Liver (tissue), 9 donors: ENCODE data around the gene RTF2. TPM values are rescaled to one million over a fixed set of nuclear protein-coding genes. Genes with fewer than 3 reads are reported as not detected.

Experiments
- DNase-seq: peaks from one replicate; pipeline ENCODE4 v3.0.0-alpha.2; 2017; ENCODE audit warnings: low spot score
- H3K27ac ChIP-seq, 2 donors: one replicate each; pipeline ENCODE4 v1.7.0; 2013; ENCODE audit warnings: inconsistent platforms in 2 of 2, low read length in 2 of 2, control low read depth in 1 of 2, low read depth in 1 of 2, mild to moderate bottlenecking in 1 of 2
- H3K27me3 ChIP-seq, 4 donors: one replicate each; pipeline versions ENCODE4 v1.6.1 to v1.7.0; 2013; ENCODE audit warnings: low read length in 3 of 4, inconsistent platforms in 1 of 4, mild to moderate bottlenecking in 1 of 4, moderate library complexity in 1 of 4; ENCODE audit not compliant: control insufficient read depth in 4 of 4, insufficient read depth in 4 of 4
- H3K36me3 ChIP-seq, 4 donors: one replicate each; pipeline versions ENCODE4 v1.6.1 to v1.7.0; 2013; ENCODE audit warnings: low read length in 3 of 4, mild to moderate bottlenecking in 3 of 4, low read depth in 1 of 4, moderate library complexity in 1 of 4; ENCODE audit not compliant: control insufficient read depth in 4 of 4, insufficient read depth in 3 of 4
- H3K4me1 ChIP-seq, 4 donors: one replicate each; pipeline versions ENCODE4 v1.6.1 to v1.7.0; 2013; ENCODE audit warnings: low read length in 3 of 4, mild to moderate bottlenecking in 3 of 4, moderate library complexity in 1 of 4; ENCODE audit not compliant: control insufficient read depth in 4 of 4, insufficient read depth in 4 of 4
- H3K4me3 ChIP-seq, 3 donors: one replicate each; pipeline versions ENCODE4 v1.6.1 to v1.7.0; 2013; ENCODE audit warnings: low read length in 3 of 3, control low read depth in 1 of 3, low read depth in 1 of 3, mild to moderate bottlenecking in 1 of 3
- H3K9ac ChIP-seq, 2 donors: one replicate each; pipeline ENCODE4 v1.7.0; 2013; ENCODE audit warnings: low read length in 2 of 2, mild to moderate bottlenecking in 2 of 2, moderate library complexity in 2 of 2, control low read depth in 1 of 2, low read depth in 1 of 2
- H3K9me3 ChIP-seq, 4 donors: one replicate each; pipeline versions ENCODE4 v1.6.1 to v1.7.0; 2013; ENCODE audit warnings: low read length in 3 of 4; ENCODE audit not compliant: control insufficient read depth in 4 of 4
- EGR1 ChIP-seq, 2 donors: IDR thresholded peaks; 2 replicates each; pipeline ENCODE4 v1.6.1; 2016 to 2018; ENCODE audit warnings: antibody characterized with exemption in 2 of 2, low read depth in 2 of 2
- FOXA2 ChIP-seq: IDR thresholded peaks from 2 replicates; pipeline ENCODE4 v1.6.1; 2016; ENCODE audit warnings: antibody characterized with exemption
- GABPA ChIP-seq, 2 donors: IDR thresholded peaks in 1 of 2; conservative IDR thresholded peaks in 1 of 2; 2 replicates each; pipeline ENCODE4 v1.6.1; 2016; ENCODE audit warnings: antibody characterized with exemption in 2 of 2, mild to moderate bottlenecking in 1 of 2, moderate library complexity in 1 of 2
- HNF4A ChIP-seq, 2 donors: conservative IDR thresholded peaks; 2 replicates each; pipeline ENCODE4 v1.6.1; 2016; ENCODE audit warnings: antibody characterized with exemption in 2 of 2, mild to moderate bottlenecking in 2 of 2
- HNF4G ChIP-seq: IDR thresholded peaks from 2 replicates; pipeline ENCODE4 v1.6.1; 2016; ENCODE audit warnings: antibody characterized with exemption
- JUND ChIP-seq, 2 donors: IDR thresholded peaks; 2 replicates each; pipeline ENCODE4 v1.6.1; 2016; ENCODE audit warnings: antibody characterized with exemption in 2 of 2
- NR2F2 ChIP-seq: IDR thresholded peaks from 2 replicates; pipeline ENCODE4 v1.6.1; 2016; ENCODE audit warnings: antibody characterized with exemption
- RXRA ChIP-seq, 2 donors: IDR thresholded peaks; 2 replicates each; pipeline ENCODE4 v1.6.1; 2017 to 2018; ENCODE audit warnings: antibody characterized with exemption in 2 of 2, mild to moderate bottlenecking in 1 of 2
- SP1 ChIP-seq: IDR thresholded peaks from 2 replicates; pipeline ENCODE4 v1.6.1; 2018; ENCODE audit warnings: antibody characterized with exemption, mild to moderate bottlenecking
- WGBS: extraction: QIAGEN DNeasy Blood & Tissue Kit; methylation state at CpG from one replicate; pipeline ENCODE4 v1.1.7; 2013; 5-methylcytosine and 5-hydroxymethylcytosine counted together
- polyA plus RNA-seq, 2 donors: library from polyadenylated mRNA; stranded (reverse) in 1 of 2; unstranded in 1 of 2; fragments of 200-250 nt in 1 of 2; fragments of >200 nt in 1 of 2; fragmentation: Nextera tagmentation in 1 of 2; extraction: Ambion mirVana in 1 of 2; gene quantifications; one replicate each; pipeline versions ENCODE4 v1.2.1 to v1.2.3, GENCODE V29; 2013 to 2015
- total RNA-seq, 2 donors: library from RNA; depleted of rRNA; stranded (reverse); fragments of >200 nt; gene quantifications; one replicate each; pipeline ENCODE4 v1.2.3, GENCODE V29; 2014
- TF ChIP-seq, protein P1 (sequence below): IDR thresholded peaks from 2 replicates; pipeline ENCODE4 v1.6.1; 2016; ENCODE audit warnings: antibody characterized with exemption, mild to moderate bottlenecking
- TF ChIP-seq, protein P2 (sequence below): IDR thresholded peaks from 2 replicates; pipeline ENCODE4 v1.6.1; 2016; ENCODE audit warnings: antibody characterized with exemption
- TF ChIP-seq, protein P3 (sequence below): IDR thresholded peaks from 2 replicates; pipeline ENCODE4 v1.6.1; 2016; ENCODE audit warnings: antibody characterized with exemption
- TF ChIP-seq, protein P4 (sequence below): fragments of 150-350 bp; IDR thresholded peaks from 2 replicates; pipeline ENCODE4 v1.5.1; 2017; ENCODE audit warnings: improper control_type of control experiment, low read depth, low read length; ENCODE audit not compliant: missing input control
- TF ChIP-seq, protein P5 (sequence below): IDR thresholded peaks from 2 replicates; pipeline ENCODE4 v1.6.1; 2016; ENCODE audit warnings: antibody characterized with exemption
- donor health status: healthy.
- donor health status: healthy.
- donor health status: healthy.
- donor health status: healthy.
- donor health status: healthy.

The RTF2 gene
- total and polyA plus RNA-seq, 4 donors = 29.0 to 46.6 (median 35.1) TPM

DNA sequence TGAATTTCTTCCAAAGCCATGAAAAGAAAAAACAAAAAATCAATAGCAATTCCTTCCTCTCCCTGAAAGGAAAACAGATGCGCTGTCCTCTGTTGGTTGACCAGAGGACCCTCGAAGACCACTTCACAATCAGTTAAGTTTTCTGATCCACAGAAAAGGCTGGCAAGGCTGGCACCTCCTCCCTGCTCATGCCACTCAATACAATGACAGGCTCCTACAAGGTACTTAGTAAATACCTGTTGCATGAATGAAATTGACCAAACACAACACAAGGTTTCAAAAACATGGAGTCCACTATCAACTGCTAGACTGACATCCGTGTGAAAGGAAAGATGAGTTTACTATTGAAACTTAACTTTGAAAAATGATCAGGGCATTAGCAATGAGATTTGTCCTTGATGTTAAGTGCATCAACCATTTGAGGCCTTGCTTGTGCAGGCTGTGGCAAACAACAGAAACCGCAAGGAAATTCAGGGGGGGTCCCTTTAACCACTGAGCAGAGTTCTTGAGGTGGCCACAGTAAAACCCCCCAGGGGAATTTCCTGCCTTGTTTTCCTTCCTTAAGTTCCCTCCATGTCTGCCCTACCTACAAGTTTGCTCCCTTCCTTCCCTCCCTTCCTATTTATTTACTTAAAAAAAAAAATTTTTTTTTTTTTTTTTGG, 27.9 kb upstream of the RTF2 start:
- 83% methylated on average over 4 of the region's 4 CpGs for WGBS
- H3K27me3 ChIP-seq = no peaks in the 10 kb centered on the region
- no peak for DNase-seq
- no peaks in the 10 kb centered on the region for H3K4me1 ChIP-seq
- TF ChIP-seq, protein P1, sequence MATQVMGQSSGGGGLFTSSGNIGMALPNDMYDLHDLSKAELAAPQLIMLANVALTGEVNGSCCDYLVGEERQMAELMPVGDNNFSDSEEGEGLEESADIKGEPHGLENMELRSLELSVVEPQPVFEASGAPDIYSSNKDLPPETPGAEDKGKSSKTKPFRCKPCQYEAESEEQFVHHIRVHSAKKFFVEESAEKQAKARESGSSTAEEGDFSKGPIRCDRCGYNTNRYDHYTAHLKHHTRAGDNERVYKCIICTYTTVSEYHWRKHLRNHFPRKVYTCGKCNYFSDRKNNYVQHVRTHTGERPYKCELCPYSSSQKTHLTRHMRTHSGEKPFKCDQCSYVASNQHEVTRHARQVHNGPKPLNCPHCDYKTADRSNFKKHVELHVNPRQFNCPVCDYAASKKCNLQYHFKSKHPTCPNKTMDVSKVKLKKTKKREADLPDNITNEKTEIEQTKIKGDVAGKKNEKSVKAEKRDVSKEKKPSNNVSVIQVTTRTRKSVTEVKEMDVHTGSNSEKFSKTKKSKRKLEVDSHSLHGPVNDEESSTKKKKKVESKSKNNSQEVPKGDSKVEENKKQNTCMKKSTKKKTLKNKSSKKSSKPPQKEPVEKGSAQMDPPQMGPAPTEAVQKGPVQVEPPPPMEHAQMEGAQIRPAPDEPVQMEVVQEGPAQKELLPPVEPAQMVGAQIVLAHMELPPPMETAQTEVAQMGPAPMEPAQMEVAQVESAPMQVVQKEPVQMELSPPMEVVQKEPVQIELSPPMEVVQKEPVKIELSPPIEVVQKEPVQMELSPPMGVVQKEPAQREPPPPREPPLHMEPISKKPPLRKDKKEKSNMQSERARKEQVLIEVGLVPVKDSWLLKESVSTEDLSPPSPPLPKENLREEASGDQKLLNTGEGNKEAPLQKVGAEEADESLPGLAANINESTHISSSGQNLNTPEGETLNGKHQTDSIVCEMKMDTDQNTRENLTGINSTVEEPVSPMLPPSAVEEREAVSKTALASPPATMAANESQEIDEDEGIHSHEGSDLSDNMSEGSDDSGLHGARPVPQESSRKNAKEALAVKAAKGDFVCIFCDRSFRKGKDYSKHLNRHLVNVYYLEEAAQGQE = no peak
- no peak for TF ChIP-seq RXRA (IDR thresholded peaks at IDR 0.05)
- TF ChIP-seq EGR1 (IDR thresholded peaks at IDR 0.05; ENCODE audit: low read depth in 2 of 2) = no peak
- no peak for TF ChIP-seq HNF4G
- TF ChIP-seq GABPA (IDR thresholded peaks at IDR 0.05 in 1 of 2, conservative IDR thresholded peaks at IDR 0.05 in 1 of 2) = no peak
- no peak for TF ChIP-seq JUND (IDR thresholded peaks at IDR 0.05)
- TF ChIP-seq NR2F2 = no peak
- no peak for TF ChIP-seq SP1
- TF ChIP-seq, protein P2, sequence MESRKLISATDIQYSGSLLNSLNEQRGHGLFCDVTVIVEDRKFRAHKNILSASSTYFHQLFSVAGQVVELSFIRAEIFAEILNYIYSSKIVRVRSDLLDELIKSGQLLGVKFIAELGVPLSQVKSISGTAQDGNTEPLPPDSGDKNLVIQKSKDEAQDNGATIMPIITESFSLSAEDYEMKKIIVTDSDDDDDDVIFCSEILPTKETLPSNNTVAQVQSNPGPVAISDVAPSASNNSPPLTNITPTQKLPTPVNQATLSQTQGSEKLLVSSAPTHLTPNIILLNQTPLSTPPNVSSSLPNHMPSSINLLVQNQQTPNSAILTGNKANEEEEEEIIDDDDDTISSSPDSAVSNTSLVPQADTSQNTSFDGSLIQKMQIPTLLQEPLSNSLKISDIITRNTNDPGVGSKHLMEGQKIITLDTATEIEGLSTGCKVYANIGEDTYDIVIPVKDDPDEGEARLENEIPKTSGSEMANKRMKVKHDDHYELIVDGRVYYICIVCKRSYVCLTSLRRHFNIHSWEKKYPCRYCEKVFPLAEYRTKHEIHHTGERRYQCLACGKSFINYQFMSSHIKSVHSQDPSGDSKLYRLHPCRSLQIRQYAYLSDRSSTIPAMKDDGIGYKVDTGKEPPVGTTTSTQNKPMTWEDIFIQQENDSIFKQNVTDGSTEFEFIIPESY = no peak
- TF ChIP-seq HNF4A (conservative IDR thresholded peaks at IDR 0.05) = no peak
- TF ChIP-seq, protein P3, sequence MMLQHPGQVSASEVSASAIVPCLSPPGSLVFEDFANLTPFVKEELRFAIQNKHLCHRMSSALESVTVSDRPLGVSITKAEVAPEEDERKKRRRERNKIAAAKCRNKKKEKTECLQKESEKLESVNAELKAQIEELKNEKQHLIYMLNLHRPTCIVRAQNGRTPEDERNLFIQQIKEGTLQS = no peak
- no peak overlapping the region for H3K27ac ChIP-seq
- H3K36me3 ChIP-seq = no peaks in the 10 kb centered on the region
- H3K9me3 ChIP-seq = no peaks in the 10 kb centered on the region
- H3K4me3 ChIP-seq = no peak overlapping the region
- H3K9ac ChIP-seq = no peak overlapping the region

DNA sequence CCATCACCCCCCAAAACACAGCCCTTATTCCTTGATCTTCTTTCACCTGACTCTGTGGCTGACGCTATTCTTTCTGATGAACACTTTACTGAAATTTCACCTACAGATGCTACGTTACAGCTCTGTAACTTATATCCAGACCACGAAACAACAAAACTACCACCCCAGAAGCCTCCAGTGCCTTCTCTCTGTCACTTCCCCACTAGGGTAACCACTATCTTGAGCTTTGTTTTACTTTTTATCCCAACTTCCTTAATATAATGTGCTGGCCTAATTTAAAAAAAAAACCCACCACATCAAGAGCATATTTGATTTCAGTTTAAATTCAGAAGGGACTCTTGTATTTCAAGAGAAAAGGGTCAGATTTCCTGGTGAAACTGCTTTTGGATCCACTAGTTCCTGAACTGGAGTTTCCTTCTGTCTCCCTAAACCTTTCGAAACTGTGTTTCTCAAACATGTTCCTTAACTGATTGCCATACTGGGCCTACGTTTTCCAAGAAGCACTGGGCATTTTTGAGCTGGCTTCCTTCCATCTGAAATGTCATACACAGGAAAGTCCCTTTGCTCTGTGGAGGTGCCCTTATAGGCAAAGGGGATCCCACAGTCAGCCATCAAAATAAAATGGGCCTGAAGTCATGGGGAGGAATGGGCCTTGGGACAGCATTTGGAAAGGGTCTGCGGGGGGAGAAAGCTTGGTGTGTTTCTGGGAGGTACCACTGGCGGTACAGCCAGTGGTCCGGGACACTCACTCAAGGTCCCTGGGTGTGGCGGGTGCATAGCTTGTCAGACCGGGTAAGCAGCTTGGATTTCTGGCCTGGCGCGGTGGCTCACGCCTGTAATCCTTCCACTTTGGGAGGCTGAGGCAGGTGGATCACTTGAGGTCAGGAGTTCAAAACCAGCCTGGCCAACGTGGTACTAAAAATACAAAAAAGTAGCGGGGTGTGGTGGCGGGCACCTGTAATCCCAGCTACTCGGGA, 25.8 kb upstream of the RTF2 start:
- Histone ChIP-seq H3K9ac (no peak overlapping the region), H3K4me1 (no peaks in the 10 kb centered on the region), H3K27me3 (no peaks in the 10 kb centered on the region), H3K9me3 (no peaks in the 10 kb centered on the region), H3K4me3 (no peak overlapping the region), H3K27ac (no peak overlapping the region), H3K36me3 (no peaks in the 10 kb centered on the region)
- WGBS = 90% methylated on average over 17 of the region's 17 CpGs
- DNase-seq = no peak
- TF ChIP-seq, protein P4, sequence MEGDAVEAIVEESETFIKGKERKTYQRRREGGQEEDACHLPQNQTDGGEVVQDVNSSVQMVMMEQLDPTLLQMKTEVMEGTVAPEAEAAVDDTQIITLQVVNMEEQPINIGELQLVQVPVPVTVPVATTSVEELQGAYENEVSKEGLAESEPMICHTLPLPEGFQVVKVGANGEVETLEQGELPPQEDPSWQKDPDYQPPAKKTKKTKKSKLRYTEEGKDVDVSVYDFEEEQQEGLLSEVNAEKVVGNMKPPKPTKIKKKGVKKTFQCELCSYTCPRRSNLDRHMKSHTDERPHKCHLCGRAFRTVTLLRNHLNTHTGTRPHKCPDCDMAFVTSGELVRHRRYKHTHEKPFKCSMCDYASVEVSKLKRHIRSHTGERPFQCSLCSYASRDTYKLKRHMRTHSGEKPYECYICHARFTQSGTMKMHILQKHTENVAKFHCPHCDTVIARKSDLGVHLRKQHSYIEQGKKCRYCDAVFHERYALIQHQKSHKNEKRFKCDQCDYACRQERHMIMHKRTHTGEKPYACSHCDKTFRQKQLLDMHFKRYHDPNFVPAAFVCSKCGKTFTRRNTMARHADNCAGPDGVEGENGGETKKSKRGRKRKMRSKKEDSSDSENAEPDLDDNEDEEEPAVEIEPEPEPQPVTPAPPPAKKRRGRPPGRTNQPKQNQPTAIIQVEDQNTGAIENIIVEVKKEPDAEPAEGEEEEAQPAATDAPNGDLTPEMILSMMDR = no peak
- TF ChIP-seq HNF4A (conservative IDR thresholded peaks at IDR 0.05) (no peak), GABPA (IDR thresholded peaks at IDR 0.05 in 1 of 2, conservative IDR thresholded peaks at IDR 0.05 in 1 of 2) (no peak), JUND (IDR thresholded peaks at IDR 0.05) (no peak), FOXA2 (no peak), NR2F2 (no peak)
- TF ChIP-seq, protein P5, sequence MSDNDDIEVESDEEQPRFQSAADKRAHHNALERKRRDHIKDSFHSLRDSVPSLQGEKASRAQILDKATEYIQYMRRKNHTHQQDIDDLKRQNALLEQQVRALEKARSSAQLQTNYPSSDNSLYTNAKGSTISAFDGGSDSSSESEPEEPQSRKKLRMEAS = no peak
- TF ChIP-seq, protein P3 = no peak
